ENCODE measurements around the gene CLCN5. TPM values are rescaled to one million over a fixed set of nuclear protein-coding genes. Genes with fewer than 3 reads are reported as not detected.

The CLCN5 gene
- total RNA-seq, result 1 to 10 TPM; 6.3 to 9.6 TPM

DNA sequence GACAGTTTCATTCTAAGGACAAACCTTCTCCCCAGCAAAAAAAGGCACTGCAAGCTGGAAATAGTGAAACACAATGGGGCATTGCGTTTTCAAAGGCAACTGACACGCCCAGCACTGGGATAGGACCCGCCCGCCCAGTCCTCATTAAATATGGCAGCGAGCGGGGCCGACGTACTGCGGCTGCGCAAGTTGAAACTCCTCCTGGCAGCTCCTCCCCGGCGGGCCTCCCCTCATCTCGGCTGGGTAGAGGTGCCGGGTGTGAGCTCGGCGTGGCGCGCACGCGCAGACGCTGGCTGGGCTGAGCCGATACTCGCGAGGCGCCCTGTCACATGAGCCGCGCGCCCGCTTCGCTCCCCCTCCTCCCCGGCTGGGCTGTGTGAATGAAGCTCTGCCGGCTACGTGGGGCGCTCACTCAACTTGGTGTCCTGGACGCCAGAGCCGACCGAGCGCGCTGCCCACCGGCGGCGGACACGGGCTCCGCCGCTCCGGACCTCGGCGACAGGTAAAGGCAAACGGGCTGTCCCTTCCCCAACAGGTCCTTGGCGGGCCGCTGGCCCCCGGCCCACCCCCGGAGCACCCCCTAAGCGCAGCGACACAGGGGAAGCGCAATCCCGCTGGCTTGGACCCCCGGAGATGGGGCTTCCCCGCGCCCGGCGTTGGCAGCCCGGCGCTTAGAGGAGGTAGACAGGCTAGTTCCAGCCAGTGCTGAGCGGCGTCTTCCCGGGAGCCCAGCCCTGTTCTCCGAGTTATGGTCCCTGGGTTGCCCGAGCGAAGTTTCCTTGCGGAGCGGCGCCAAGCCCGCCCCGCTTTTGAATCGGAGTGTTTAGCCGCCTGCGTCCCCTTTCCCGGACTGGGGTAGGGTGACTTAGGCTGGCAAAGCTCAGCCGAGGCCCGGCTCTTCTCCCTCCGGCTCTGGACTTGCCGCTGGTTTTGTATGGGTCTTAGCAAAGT, at the start of gene CLCN5:
Gene CLCN5, plus strand, starts transcription at position 306 of the 951 bp plus-strand sequence. CDS start 2,703 bp downstream, outside the sequence.
- TF ChIP-seq, protein P1, sequence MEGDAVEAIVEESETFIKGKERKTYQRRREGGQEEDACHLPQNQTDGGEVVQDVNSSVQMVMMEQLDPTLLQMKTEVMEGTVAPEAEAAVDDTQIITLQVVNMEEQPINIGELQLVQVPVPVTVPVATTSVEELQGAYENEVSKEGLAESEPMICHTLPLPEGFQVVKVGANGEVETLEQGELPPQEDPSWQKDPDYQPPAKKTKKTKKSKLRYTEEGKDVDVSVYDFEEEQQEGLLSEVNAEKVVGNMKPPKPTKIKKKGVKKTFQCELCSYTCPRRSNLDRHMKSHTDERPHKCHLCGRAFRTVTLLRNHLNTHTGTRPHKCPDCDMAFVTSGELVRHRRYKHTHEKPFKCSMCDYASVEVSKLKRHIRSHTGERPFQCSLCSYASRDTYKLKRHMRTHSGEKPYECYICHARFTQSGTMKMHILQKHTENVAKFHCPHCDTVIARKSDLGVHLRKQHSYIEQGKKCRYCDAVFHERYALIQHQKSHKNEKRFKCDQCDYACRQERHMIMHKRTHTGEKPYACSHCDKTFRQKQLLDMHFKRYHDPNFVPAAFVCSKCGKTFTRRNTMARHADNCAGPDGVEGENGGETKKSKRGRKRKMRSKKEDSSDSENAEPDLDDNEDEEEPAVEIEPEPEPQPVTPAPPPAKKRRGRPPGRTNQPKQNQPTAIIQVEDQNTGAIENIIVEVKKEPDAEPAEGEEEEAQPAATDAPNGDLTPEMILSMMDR (IDR thresholded peaks at IDR 0.05), result no peak
- Histone ChIP-seq H3K4me1 (ENCODE audit: control insufficient read depth in 1 of 2, low read depth in 2 of 2) (peaks cover 0 to 11% of the 10 kb centered on the region in 2 donors), H3K27ac (peak within 1 kb of the TSS; percentile 43 to 77), H3K4me3 (peak within 1 kb of the TSS; percentile 88), H3K27me3 (replicated peaks; ENCODE audit: insufficient read depth) (no peaks in the 10 kb centered on the region), H3K36me3 (no peaks in the 10 kb centered on the region), H3K9me3 (no peaks in the 10 kb centered on the region)
- ATAC-seq (ENCODE audit: insufficient number of reproducible peaks, low FRiP score, low read depth) (peak; percentile 89), DNase-seq (ENCODE audit: low spot score) (peak; percentile 77)

DNA sequence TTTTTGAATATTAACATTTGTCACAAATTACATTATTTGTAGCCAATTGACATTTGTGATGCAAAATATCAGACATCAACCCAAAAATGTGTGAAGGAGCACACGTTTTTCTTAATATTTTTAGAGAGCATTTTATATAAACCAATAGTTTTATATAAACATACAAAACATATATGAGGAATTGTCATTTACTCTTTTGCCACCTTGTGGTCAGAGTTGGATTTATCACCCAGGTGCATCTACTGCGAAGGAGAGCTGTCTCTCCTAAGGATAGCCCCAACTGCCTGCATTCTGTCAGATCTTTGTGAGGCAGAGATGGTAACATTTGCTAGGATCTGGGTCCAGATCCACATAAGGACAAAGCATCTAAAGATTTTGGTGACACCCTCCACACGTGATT, 45.6 kb upstream of the CLCN5 start:
- TF ChIP-seq, protein P1 (IDR thresholded peaks at IDR 0.05), result peak; percentile 37
- H3K4me1 ChIP-seq (ENCODE audit: control insufficient read depth in 1 of 2, low read depth in 2 of 2), result peaks cover 0 to 25% of the 10 kb centered on the region in 2 donors
- H3K9me3 ChIP-seq, result no peaks in the 10 kb centered on the region
- no peak for DNase-seq (ENCODE audit: low spot score)
- H3K27ac ChIP-seq, result peak overlapping the region in 1 of 2 donors; percentile 76
- no peaks in the 10 kb centered on the region for H3K36me3 ChIP-seq
- H3K4me3 ChIP-seq, result no peak overlapping the region
- no peaks in the 10 kb centered on the region for H3K27me3 ChIP-seq (replicated peaks; ENCODE audit: insufficient read depth)
- no peak for ATAC-seq (ENCODE audit: insufficient number of reproducible peaks, low FRiP score, low read depth)

GRCh38 chrX:49877397-49878101, 44.8 kb upstream of the CLCN5 start:
- no peak overlapping the region for H3K4me3 ChIP-seq
- peak overlapping the region; percentile 76 to 78 for H3K27ac ChIP-seq
- TF ChIP-seq, protein P1 (IDR thresholded peaks at IDR 0.05), result no peak

DNA sequence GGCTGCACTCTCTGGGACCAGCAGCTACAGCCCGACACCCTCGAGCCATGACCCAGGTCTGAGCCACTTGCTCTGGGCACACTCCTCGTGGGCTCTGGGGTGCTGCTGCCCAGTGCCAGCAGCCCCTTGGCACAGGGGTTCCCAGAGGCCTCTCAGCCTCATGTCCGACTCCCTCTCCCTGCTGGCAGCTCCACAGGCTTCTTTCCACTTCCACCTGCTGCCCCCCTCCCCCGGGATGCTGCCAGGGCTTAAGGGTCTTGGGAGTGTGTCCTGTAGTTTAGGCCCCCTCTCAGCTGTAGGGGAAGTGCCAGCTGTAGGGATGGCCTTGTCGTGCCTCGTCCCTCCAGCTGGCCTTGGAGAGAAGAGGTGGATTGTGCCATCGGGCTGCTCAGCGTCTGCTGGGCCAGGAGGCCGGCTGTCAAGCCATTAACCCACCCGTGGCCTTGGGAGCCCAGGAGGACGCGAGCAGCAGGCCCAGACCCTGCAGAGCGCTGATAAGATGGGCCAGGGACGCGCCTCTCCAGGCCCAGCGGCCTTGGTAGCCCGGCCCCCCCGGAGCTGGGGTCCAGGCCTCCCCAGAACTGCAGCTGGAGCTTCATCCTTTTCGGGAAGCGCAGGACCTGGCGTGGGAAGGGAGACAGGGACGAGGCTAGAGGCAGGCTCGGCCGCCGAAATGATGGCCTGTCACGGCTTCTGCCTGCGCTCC, 44.1 kb upstream of the CLCN5 start:
- Histone ChIP-seq H3K36me3 (no peaks in the 10 kb centered on the region), H3K9me3 (no peaks in the 10 kb centered on the region), H3K27ac (peak overlapping the region; percentile 76 to 78), H3K4me1 (ENCODE audit: control insufficient read depth in 1 of 2, low read depth in 2 of 2) (peaks cover 0 to 25% of the 10 kb centered on the region in 2 donors), H3K27me3 (replicated peaks; ENCODE audit: insufficient read depth) (no peaks in the 10 kb centered on the region), H3K4me3 (peak overlapping the region; percentile 79)
- ATAC-seq (ENCODE audit: insufficient number of reproducible peaks, low FRiP score, low read depth) (no peak), DNase-seq (ENCODE audit: low spot score) (no peak)
- TF ChIP-seq, protein P1 (IDR thresholded peaks at IDR 0.05), result no peak

More at GRCh38 chrX:49877397-49878101, 44.8 kb upstream of the CLCN5 start:
- Histone ChIP-seq H3K9me3 (no peaks in the 10 kb centered on the region), H3K36me3 (no peaks in the 10 kb centered on the region), H3K27me3 (replicated peaks; ENCODE audit: insufficient read depth) (no peaks in the 10 kb centered on the region), H3K4me1 (ENCODE audit: control insufficient read depth in 1 of 2, low read depth in 2 of 2) (peaks cover 0 to 25% of the 10 kb centered on the region in 2 donors)
- ATAC-seq (ENCODE audit: insufficient number of reproducible peaks, low FRiP score, low read depth) (no peak), DNase-seq (ENCODE audit: low spot score) (no peak)

Data from thoracic aorta (tissue), 2 donors.